HG02884 (cell line): Measurements from ENCODE around the gene CD19.
A peak's percentile ranks its signal among the peaks of the same experiment; 100 is the strongest.
"Not testable (repeated sequence)": the region's sequence is repeated elsewhere in the genome, so short reads cannot be mapped to it uniquely, and the experiment has no call there.

Source experiments
- ATAC-seq: cut with Tn5 transposase; IDR thresholded peaks from one replicate; pipeline ENCODE4 v1.9.1; 2021; ENCODE audit warnings: mild to moderate bottlenecking, moderate library complexity; ENCODE audit not compliant: unreplicated experiment

The CD19 gene

DNA sequence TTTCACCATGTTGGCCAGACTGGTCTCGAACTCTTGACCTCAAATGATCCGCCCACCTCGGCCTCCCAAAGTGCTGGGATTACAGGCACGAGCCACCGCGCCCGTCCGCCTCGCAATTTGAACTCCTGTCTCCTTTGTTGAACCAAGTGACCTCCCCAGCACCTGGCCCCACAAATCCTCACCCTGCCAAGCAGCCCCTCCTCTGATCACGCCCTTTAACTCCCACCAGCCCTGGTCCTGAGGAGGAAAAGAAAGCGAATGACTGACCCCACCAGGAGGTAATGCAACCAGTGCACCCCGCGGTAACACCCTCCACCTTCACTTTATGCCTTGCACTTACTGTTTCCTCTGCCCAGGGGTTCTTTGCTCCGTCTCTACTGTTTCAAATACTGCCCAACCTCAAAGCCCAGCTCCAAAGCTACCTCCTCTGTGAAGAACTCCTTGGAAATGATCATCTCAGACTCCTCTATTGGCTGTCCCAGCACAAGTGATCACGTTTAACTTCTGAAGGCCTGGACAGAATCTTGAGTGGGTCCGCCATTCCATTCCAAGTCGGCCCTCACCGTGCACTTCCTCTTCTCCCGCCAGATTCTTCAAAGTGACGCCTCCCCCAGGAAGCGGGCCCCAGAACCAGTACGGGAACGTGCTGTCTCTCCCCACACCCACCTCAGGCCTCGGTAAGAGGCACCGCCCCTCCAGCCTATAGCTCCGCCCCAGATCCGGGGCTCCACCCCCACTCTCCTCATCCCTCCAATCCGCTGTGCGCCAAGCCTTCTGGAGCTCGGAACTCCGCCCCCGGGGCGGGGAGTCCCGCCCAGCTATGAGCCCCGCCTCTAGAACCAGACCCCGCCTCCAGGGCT lies 4.4 kb downstream of the CD19 start:
- ATAC-seq: peak; percentile 79

GRCh38 chr16:28936784-28937155 lies 5.0 kb downstream of the CD19 start:
- ATAC-seq: no peak

- no peak for ATAC-seq
These were observed 5.6 kb downstream of the CD19 start for GRCh38 chr16:28937222-28937876.

GRCh38 chr16:28938721-28939120 lies 7.0 kb downstream of the CD19 start:
- no peak for ATAC-seq

- not testable (repeated sequence) for ATAC-seq
These were observed 8.1 kb downstream of the CD19 start for GRCh38 chr16:28939825-28940224.

- no peak for ATAC-seq
These were observed 11.5 kb downstream of the CD19 start for GRCh38 chr16:28943281-28943680.

DNA sequence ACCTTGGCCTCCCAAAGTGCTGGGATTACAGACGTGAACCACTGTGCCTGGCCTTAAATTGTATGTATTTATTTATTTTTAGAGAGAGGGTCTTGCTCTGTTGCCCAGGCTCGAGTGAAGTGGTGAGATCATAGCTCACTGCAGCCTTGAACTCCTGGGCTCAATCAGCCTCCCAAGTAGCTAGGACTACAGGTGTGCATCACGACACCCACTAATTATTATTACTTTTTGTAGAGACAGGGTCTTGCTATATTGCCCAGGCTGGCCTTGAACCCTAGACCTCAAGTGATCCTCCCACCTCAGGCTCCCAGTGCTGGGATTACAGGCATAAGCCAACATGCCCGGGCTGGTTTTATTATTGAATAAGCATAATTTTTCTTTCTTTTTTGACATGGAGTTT lies 14.9 kb downstream of the CD19 start:
- no peak for ATAC-seq

DNA sequence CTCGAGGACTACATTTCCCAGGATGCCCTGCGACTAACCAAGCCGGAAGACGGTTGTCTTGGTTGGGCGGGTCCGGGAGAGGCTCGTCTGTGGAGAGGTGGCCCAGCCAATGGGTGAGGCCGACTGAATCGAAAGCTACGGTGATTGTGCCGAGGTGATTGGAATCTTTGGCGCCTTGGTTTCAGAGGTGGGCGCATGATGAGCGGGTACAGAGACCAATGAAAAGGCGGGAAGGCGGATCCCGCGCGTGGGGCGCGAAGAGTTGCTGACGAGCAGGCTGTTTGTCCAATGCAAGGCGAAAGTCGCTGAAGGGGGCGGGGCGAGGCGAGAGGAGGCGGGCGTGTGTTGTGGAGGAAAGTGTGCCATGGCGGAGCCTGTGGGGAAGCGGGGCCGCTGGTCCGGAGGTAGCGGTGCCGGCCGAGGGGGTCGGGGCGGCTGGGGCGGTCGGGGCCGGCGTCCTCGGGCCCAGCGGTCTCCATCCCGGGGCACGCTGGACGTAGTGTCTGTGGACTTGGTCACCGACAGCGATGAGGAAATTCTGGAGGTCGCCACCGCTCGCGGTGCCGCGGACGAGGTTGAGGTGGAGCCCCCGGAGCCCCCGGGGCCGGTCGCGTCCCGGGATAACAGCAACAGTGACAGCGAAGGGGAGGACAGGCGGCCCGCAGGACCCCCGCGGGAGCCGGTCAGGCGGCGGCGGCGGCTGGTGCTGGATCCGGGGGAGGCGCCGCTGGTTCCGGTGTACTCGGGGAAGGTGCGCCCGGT lies 19.1 kb downstream of the CD19 start, which contains the start of gene NFATC2IP:
Gene NFATC2IP (plus strand): TSS at position 290 of the 762 bp plus-strand sequence. CDS start 75 bp downstream, at position 365.
- peak; percentile 90 for ATAC-seq

DNA sequence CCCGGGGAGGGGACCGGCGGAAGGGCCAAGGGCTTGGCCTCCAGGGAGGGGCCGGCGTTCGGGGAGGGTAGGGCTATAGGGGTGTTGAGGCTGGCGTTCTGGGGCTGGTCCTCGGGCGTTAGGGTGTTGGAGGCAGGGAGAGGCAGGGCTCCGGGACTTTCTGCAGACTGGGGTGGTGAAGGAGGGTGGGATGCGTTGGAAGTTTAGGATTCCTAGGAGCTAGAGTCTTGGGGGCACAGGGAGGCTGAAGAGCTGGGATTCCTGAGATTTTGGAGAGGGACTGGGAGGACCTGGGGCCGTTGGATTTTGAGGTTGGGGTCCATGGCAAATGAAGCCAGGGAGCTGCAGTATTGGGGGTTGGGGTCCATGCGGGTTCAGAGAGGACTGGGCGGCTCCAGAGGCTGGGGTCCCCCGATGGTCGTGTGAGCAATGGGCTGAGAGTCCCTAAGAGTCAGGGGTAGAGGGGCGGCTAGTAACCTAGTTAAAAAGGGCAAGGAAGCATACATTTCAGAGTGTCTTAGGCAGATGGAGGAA lies 19.7 kb downstream of the CD19 start:
- ATAC-seq: peak; percentile 19

DNA sequence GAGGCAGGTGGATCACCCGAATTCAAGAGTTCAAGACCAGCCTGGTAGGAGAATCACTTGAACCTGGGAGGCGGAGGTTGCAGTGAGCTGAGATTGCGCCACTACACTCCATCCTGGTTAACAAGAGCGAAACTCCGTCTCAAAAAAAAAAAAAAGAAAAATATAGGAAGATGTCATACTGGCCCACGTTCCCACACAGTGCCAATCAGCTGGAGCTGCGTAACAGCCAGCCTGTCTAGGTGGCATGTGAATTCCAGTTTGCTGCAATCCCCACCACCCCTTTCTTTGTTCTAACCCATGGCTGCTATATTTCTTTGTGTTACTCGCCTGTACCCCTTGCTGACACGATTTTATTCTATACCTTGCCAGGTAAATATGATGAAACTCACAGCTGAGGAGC lies 26.4 kb downstream of the CD19 start:
- no peak for ATAC-seq

DNA sequence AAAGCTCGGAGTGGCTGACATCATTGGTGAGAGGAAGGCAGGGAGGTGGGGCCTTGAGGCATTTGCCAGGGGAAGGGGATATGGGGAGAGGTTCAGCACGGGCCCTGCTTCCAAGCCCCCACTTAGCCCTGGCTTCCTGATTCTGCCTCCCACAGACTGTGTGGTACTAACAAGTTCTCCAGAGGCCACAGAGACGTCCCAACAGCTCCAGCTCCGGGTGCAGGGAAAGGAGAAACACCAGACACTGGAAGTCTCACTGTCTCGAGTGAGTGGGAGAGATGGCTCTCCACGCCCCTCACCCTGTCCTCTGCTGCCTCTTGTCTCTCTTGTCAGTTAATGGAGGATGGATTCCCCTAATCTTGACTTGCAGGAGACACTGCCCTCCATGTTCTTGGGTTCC lies 27.1 kb downstream of the CD19 start:
- ATAC-seq: no peak

- no peak for ATAC-seq
These were observed 32.3 kb downstream of the CD19 start for GRCh38 chr16:28964072-28964471.

- no peak for ATAC-seq
These were observed 32.7 kb downstream of the CD19 start for GRCh38 chr16:28964496-28964895.

GRCh38 chr16:28967156-28967555 lies 35.4 kb downstream of the CD19 start:
- ATAC-seq: no peak

DNA sequence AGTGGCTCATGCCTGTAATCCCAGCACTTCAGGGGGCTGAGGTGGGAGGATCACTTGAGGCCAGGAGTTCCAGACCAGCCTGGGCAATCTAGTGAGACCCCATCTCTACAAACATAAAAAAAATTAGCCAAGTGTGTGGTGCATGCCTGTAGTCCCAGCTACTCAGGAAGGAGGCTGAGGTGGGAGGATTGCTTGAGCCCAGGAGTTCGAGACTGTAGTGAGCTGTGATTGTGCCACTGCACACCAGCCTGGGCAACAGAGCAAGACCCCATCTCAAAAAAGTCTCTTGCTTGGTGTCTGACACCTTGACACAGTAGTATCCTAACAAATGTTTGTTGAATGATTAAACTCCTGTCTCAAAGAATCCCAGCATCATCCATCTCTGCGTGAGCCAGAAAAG lies 37.9 kb downstream of the CD19 start:
- ATAC-seq: not testable (repeated sequence)

DNA sequence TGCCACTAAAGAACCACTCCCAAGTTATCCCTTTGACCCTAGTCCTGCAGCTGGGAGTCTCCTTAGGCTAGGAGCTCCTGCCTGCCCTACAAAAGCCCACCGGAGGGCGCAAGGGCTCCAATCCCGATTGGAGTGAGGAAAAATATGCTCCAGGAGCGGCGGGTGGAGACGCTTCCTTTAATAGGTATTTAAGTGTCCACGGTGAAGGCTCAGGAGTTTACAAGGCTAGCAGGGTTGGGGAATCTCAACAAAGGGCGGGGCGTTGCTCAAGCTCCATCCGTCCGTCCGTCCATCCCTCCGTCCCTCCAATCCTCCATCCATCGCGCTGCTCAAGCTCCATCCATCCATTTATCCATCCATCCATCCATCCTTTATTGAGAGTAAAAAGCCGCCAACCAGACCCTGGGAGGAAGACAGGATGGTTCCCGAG lies 42.3 kb downstream of the CD19 start:
- no peak for ATAC-seq

DNA sequence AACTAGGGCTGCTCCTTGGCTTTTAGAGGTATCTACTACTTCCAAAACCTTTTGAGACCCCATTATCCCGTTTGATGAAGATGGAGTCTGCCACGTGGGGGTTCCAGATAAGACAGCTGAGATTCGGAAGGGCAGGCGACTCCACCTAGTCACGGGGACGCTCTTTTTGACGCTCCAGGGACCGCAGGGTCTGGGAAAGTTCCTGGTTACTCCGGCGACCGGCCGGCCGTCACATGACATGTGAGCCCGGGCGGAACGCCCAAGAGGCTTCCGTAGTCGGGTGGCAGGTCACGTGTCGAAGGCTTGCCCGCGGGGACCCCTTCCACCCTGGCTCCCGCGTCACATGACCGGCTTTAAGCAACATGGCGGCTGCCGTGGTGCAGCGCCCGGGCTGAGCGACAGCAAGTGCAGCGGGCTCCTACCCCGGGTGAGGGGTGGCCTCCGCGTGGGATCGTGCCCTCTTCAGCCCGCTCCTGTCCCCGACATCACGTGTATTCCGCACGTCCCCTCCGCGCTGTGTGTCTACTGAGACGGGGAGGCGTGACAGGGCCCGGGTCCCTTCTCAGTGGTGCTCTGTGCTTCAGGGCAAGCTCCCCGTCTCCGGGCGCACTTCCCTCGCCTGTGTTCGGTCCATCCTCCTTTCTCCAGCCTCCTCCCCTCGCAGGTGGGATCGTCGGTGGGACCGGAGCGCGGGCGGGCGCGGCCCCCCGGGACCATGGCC lies 42.8 kb downstream of the CD19 start, which contains the start of gene SPNS1:
Gene SPNS1 (plus strand): TSS at position 342 of the 721 bp plus-strand sequence. CDS start 374 bp downstream, at position 716.
- ATAC-seq: peak; percentile 88

- peak; percentile 13 for ATAC-seq
These were observed 43.4 kb downstream of the CD19 start for GRCh38 chr16:28975158-28975599.

- ATAC-seq: no peak
These were observed 46.2 kb downstream of the CD19 start for GRCh38 chr16:28977703-28978662.
